B cell (primary cell): Measurements from ENCODE around the gene UNC93B1. TPM values are rescaled to one million over a fixed set of nuclear protein-coding genes. Genes with fewer than 3 reads are reported as not detected.

Experiments
- ATAC-seq: fragments of 200-7000 bp; cut with Tn5 transposase; one replicate; pipeline ENCODE4 v1.10.0; 2021; ENCODE audit warnings: low read depth, mild to moderate bottlenecking, moderate number of reproducible peaks, moderate library complexity
- CTCF ChIA-PET: fragments of 350-600 bp; sonication (Branson Sonifier 250); formaldehyde crosslinking; loops from one replicate; lab custom pipeline; 2021; ENCODE audit warnings: antibody characterized with exemption, inconsistent platforms; lab: Charles Lee
- POLR2A ChIA-PET: fragments of 350-600 bp; sonication (Branson Sonifier 250); formaldehyde crosslinking; loops from one replicate; lab custom pipeline; 2021; ENCODE audit warnings: antibody characterized with exemption; lab: Charles Lee
- DNase-seq: peaks from one replicate; pipeline ENCODE4 v3.0.0; 2013
- H2AFZ ChIP-seq: 2 replicates; pipeline ENCODE4 v1.6.1; 2012; ENCODE audit warnings: mild to moderate bottlenecking, low read depth, low read length; ENCODE audit not compliant: insufficient read depth, poor library complexity, severe bottlenecking
- H3K27ac ChIP-seq, 2 donors: 1 replicate in 1 of 2; 2 replicates in 1 of 2; pipeline ENCODE4 v1.5.1; 2012 to 2013; ENCODE audit warnings: low read length in 2 of 2, mild to moderate bottlenecking in 2 of 2, moderate library complexity in 1 of 2
- H3K27me3 ChIP-seq, 4 experiments: fragments of 200-600 bp in 1 of 4; sonication (generic) in 1 of 4; replicated peaks in 1 of 4; 1 replicate in 2 of 4; 2 replicates in 2 of 4; pipeline versions ENCODE4 v1.6.1 to v1.7.0; 2013 to 2016; ENCODE audit warnings: low read length in 3 of 4, mild to moderate bottlenecking in 2 of 4, mixed read lengths in 1 of 4, moderate library complexity in 1 of 4; ENCODE audit not compliant: insufficient read depth in 4 of 4, control insufficient read depth in 3 of 4; ENCODE audit errors: control extremely low read depth in 1 of 4
- H3K36me3 ChIP-seq, 2 experiments: replicated peaks in 1 of 2; 1 replicate in 1 of 2; 2 replicates in 1 of 2; pipeline versions ENCODE4 v1.6.1 to v1.7.1; 2013; ENCODE audit warnings: low read length in 1 of 2; ENCODE audit not compliant: insufficient read depth in 2 of 2, control insufficient read depth in 1 of 2; ENCODE audit errors: control extremely low read depth in 1 of 2, extremely low read depth in 1 of 2
- H3K4me1 ChIP-seq, 2 donors: fragments of 200-600 bp in 1 of 2; sonication (generic) in 1 of 2; 1 replicate in 1 of 2; 2 replicates in 1 of 2; pipeline versions ENCODE4 v1.5.1 to v1.6.1; 2013 to 2017; ENCODE audit warnings: low read length in 2 of 2; ENCODE audit not compliant: control insufficient read depth in 2 of 2, insufficient read depth in 2 of 2
- H3K4me2 ChIP-seq: replicated peaks from 2 replicates; pipeline ENCODE3; 2012; ENCODE audit warnings: mild to moderate bottlenecking, low read depth, low read length; ENCODE audit not compliant: poor library complexity, severe bottlenecking
- H3K4me3 ChIP-seq, 5 experiments: fragments of 200-600 bp in 1 of 5; sonication (generic) in 1 of 5; 1 replicate in 3 of 5; 2 replicates in 2 of 5; pipeline versions ENCODE4 v1.5.1 to v1.7.0; 2011 to 2016; ENCODE audit warnings: low read length in 4 of 5, mild to moderate bottlenecking in 4 of 5, low read depth in 2 of 5, control low read depth in 1 of 5, moderate library complexity in 1 of 5; ENCODE audit not compliant: insufficient read depth in 1 of 5; ENCODE audit errors: control extremely low read depth in 1 of 5, extremely low read depth in 1 of 5
- H3K79me2 ChIP-seq: fragments of 200-600 bp; sonication (generic); one replicate; pipeline ENCODE4 v1.6.0; 2016; ENCODE audit warnings: low read length; ENCODE audit not compliant: control insufficient read depth, insufficient read depth
- H3K9ac ChIP-seq: fragments of 200-600 bp; sonication (generic); 2 replicates; pipeline ENCODE4 v1.6.1; 2017; ENCODE audit warnings: mild to moderate bottlenecking, low read length, moderate library complexity
- H3K9me3 ChIP-seq, 3 donors: one replicate each; pipeline versions ENCODE4 v1.6.1 to v1.7.1; 2013; ENCODE audit warnings: low read length in 2 of 3; ENCODE audit not compliant: control insufficient read depth in 2 of 3, insufficient read depth in 1 of 3; ENCODE audit errors: control extremely low read depth in 1 of 3
- H4K20me1 ChIP-seq: 2 replicates; pipeline ENCODE4 v1.6.0; 2012; ENCODE audit warnings: mild to moderate bottlenecking, low read length; ENCODE audit not compliant: insufficient read depth, control insufficient read depth, poor library complexity, severe bottlenecking
- H3K27ac Mint-ChIP-seq: one replicate; pipeline ENCODE4 v1.8.0; 2021; ENCODE audit warnings: mixed read lengths
- H3K27me3 Mint-ChIP-seq: one replicate; pipeline ENCODE4 v1.8.0; 2021; ENCODE audit warnings: mixed read lengths
- H3K4me1 Mint-ChIP-seq: one replicate; pipeline ENCODE4 v1.8.0; 2021; ENCODE audit warnings: mixed read lengths
- H3K4me3 Mint-ChIP-seq: one replicate; pipeline ENCODE4 v1.8.0; 2021; ENCODE audit warnings: mixed read lengths
- H3K9me3 Mint-ChIP-seq: one replicate; pipeline ENCODE4 v1.8.0; 2022; ENCODE audit warnings: mixed read lengths; ENCODE audit not compliant: insufficient read depth
- EZH2 ChIP-seq: IDR thresholded peaks from 2 replicates; pipeline ENCODE4 v1.6.1; 2012; ENCODE audit warnings: borderline replicate concordance, low read depth, mild to moderate bottlenecking, moderate library complexity, low read length; ENCODE audit not compliant: insufficient read depth, poor library complexity, severe bottlenecking
- WGBS: methylation state at CpG from one replicate; pipeline ENCODE4 v1.1.5; 2013; ENCODE audit warnings: missing lambda C conversion rate; ENCODE audit not compliant: insufficient coverage; 5-methylcytosine and 5-hydroxymethylcytosine counted together
- intact Hi-C: fragments of 100-400 bp; cut with micrococcal nuclease; formaldehyde crosslinking; loops from one replicate; pipeline ENCODE4 v1.10.0; 2022
- polyA plus RNA-seq: library from polyadenylated mRNA; depleted of rRNA; stranded (reverse); fragments of >200 nt; gene quantifications from 2 replicates; pipeline ENCODE4 v1.2.3, GENCODE V29; 2012
- total RNA-seq, 2 donors: library from RNA; stranded (reverse); fragments of 120-200 nt in 1 of 2; gene quantifications; 1 replicate in 1 of 2; 2 replicates in 1 of 2; pipeline versions ENCODE4 v1.2.3 to v1.2.4, GENCODE V29; 2013 to 2022
- TF ChIP-seq, protein P1 (sequence below): fragments of 200-600 bp; IDR thresholded peaks from one replicate; pipeline ENCODE4 v1.8.0; 2022; ENCODE audit warnings: antibody characterized with exemption, mild to moderate bottlenecking

The UNC93B1 gene
- total and polyA plus RNA-seq, 2 donors (not counting 1 experiment from before 2014, with no cell fraction given) = 114 to 308 TPM

DNA sequence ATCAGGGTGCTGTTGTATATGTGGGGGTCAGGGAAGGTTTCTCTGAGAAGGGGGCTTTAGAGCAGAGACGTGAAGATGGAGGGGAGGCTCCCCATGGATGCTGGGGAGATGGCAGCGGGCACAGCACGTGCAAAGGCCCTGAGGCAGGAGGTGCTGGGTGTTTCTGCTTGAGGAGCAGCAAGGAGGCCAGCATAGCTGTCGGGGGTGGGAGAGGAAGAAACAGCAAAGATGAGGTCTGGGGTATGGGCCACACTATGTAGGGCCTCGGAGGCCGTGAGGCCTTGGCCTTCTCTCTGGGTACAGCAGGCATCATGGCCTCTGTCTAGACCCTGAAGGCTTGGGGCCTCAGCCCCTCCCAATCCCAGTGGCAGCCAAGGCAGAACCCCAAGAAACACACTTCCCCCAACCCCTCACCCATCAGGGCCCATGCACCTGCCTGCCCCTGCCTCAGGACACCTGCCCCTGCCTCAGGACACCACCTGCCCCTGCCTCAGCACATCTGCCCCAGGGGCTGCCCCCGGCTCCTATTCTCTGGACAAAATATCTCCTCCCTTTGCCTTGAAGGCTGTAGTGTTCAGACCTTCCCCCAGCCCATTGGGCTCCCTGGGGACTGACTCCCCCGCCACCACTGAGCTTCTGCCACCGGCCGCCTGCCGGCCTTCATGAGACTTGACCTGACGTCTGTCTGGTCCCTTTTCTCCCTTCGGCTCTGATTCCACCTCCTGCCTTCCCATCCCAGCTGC, 12.4 kb upstream of the UNC93B1 start:
- no peak for TF ChIP-seq EZH2
- TF ChIP-seq, protein P1, sequence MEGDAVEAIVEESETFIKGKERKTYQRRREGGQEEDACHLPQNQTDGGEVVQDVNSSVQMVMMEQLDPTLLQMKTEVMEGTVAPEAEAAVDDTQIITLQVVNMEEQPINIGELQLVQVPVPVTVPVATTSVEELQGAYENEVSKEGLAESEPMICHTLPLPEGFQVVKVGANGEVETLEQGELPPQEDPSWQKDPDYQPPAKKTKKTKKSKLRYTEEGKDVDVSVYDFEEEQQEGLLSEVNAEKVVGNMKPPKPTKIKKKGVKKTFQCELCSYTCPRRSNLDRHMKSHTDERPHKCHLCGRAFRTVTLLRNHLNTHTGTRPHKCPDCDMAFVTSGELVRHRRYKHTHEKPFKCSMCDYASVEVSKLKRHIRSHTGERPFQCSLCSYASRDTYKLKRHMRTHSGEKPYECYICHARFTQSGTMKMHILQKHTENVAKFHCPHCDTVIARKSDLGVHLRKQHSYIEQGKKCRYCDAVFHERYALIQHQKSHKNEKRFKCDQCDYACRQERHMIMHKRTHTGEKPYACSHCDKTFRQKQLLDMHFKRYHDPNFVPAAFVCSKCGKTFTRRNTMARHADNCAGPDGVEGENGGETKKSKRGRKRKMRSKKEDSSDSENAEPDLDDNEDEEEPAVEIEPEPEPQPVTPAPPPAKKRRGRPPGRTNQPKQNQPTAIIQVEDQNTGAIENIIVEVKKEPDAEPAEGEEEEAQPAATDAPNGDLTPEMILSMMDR = no peak
- Mint-ChIP-seq H3K27ac (no peak overlapping the region), H3K4me1 (peaks cover 4% of the 10 kb centered on the region), H3K4me3 (no peak overlapping the region), H3K27me3 (peaks cover 6% of the 10 kb centered on the region), H3K9me3 (no peaks in the 10 kb centered on the region)
- Histone ChIP-seq H3K27ac (no peak overlapping the region), H3K27me3 (no peaks in the 10 kb centered on the region), H3K36me3 (no peaks in the 10 kb centered on the region), H2AFZ (no peak overlapping the region), H3K4me2 (no peak overlapping the region), H3K9me3 (no peaks in the 10 kb centered on the region), H3K79me2 (peaks cover 5% of the 10 kb centered on the region), H3K9ac (no peak overlapping the region), H3K4me1 (peaks cover 1 to 2% of the 10 kb centered on the region in 2 donors), H3K4me3 (no peak overlapping the region), H4K20me1 (no peaks in the 10 kb centered on the region)
- ChIA-PET POLR2A (no interaction called here), CTCF (no interaction called here)
- ATAC-seq (no peak), DNase-seq (no peak)
- intact Hi-C loops = no loop called here
- 87% methylated on average over 13 of the region's 13 CpGs for WGBS

GRCh38 chr11:68015467-68015866, 11.6 kb upstream of the UNC93B1 start:
- peaks cover 10% of the 10 kb centered on the region for H3K4me1 Mint-ChIP-seq
- peaks cover 1% of the 10 kb centered on the region for H3K27me3 Mint-ChIP-seq
- no peak for ATAC-seq
- H3K9me3 Mint-ChIP-seq = no peaks in the 10 kb centered on the region
- WGBS = 98% methylated on average over 4 of the region's 8 CpGs
- TF ChIP-seq EZH2 = no peak
- Histone ChIP-seq H3K36me3 (no peaks in the 10 kb centered on the region), H2AFZ (no peak overlapping the region), H3K27ac (no peak overlapping the region), H3K9ac (no peak overlapping the region), H3K4me2 (no peak overlapping the region), H4K20me1 (no peaks in the 10 kb centered on the region), H3K9me3 (no peaks in the 10 kb centered on the region), H3K79me2 (peaks cover 5% of the 10 kb centered on the region), H3K4me1 (peaks cover 10 to 11% of the 10 kb centered on the region in 2 donors), H3K27me3 (no peaks in the 10 kb centered on the region), H3K4me3 (no peak overlapping the region)
- ChIA-PET CTCF (interaction anchor here (1.1 kb wide), 1 partner anchor 192 kb away, joined by 3 read pairs; no protein-coding TSS in a partner anchor), POLR2A (no interaction called here)
- H3K4me3 Mint-ChIP-seq = no peak overlapping the region
- DNase-seq = no peak
- H3K27ac Mint-ChIP-seq = no peak overlapping the region
- intact Hi-C loops = no loop called here
